Measurements from ENCODE around the gene WDR45.
A peak's percentile ranks its signal among the peaks of the same experiment; 100 is the strongest.

WDR45 gene

DNA sequence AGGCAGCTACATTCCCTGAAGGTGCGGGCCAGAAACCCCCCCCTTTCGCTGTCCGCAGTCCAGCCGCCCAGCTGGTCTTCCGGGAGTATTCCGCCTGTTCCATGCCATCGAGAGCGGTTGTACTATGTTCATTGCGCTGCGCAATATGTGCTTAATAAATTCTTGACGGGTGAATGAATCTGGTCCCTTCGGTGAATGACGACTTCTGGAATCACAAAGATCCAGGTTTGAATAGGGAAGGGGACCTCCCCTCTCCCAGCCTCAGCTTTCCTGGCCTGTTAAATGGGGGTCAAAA is 35.8 kb downstream of the WDR45 start:
- Histone ChIP-seq H3K36me3 (ENCODE audit: control insufficient read depth, insufficient read depth, low read length) (no peaks in the 10 kb centered on the region), H3K4me3 (ENCODE audit: low read depth, low read length) (peak overlapping the region; percentile 22), H3K4me2 (ENCODE audit: low read length) (peak overlapping the region; percentile 22), H3K27me3 (ENCODE audit: control insufficient read depth, insufficient read depth, low read length) (no peaks in the 10 kb centered on the region), H3K27ac (peak overlapping the region; percentile 30), H3K9me3 (ENCODE audit: control insufficient read depth, low read length) (no peaks in the 10 kb centered on the region), H3K4me1 (peaks cover 2% of the 10 kb centered on the region), H3K79me2 (peaks cover 5% of the 10 kb centered on the region), H2AFZ (peak overlapping the region; percentile 54), H3K9ac (no peak overlapping the region)
- no peak for TF ChIP-seq CTCF (IDR thresholded peaks at IDR 0.05)

- peak within 1 kb of the TSS; percentile 79 for H2AFZ ChIP-seq
- peaks cover 3% of the 10 kb centered on the region for H3K4me1 ChIP-seq
- peak within 1 kb of the TSS; percentile 96 for H3K27ac ChIP-seq
- H3K27me3 ChIP-seq (ENCODE audit: control insufficient read depth, insufficient read depth, low read length), result no peaks in the 10 kb centered on the region
- peak within 1 kb of the TSS; percentile 91 for H3K4me3 ChIP-seq (ENCODE audit: low read depth, low read length)
- H3K36me3 ChIP-seq (ENCODE audit: control insufficient read depth, insufficient read depth, low read length), result no peaks in the 10 kb centered on the region
- peak within 1 kb of the TSS; percentile 81 for H3K4me2 ChIP-seq (ENCODE audit: low read length)
- H3K9me3 ChIP-seq (ENCODE audit: control insufficient read depth, low read length), result no peaks in the 10 kb centered on the region
- peak within 1 kb of the TSS; percentile 91 for H3K9ac ChIP-seq
- H3K79me2 ChIP-seq, result peaks cover 8% of the 10 kb centered on the region
- peak; percentile 67 for TF ChIP-seq CTCF (IDR thresholded peaks at IDR 0.05)
Observed at GRCh38 chrX:49043220-49043986, 36.3 kb downstream of the WDR45 start, which contains the start of gene TFE3. TFE3 (minus strand) TSS chrX:49043357; CDS start chrX:49043226, 131 bp downstream.

DNA sequence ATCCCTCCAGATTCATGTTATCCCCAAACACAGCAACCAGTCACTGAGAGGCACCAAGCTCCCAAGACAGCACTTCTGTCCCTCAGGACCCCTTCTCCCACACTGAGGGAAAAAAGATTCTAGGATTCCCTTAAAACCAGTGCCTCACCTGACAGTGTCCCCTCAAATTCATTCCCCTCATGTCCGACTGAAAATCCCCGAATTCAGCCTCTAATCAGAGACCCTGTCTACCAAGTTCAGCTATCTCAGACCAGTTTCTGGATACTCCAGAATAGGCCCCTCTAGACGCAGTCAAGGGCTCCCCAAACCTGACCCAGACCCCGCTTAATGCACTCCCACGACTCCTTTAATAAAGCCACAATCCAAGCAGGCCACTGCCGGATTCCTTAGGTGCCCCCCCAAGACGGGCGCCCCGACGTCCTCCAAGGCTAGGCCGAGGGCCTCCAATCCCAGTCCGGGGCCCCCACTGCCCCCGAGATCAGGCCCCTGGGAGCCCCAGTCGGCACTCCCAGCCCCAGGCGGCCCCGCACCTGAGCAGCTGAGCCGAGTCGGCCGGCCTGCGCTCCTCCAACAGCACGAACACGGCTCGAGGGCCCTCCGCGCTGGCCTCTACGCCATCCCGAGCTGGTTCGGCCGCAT is 37.0 kb downstream of the WDR45 start:
- peak overlapping the region; percentile 91 for H3K4me3 ChIP-seq (ENCODE audit: low read depth, low read length)
- H3K36me3 ChIP-seq (ENCODE audit: control insufficient read depth, insufficient read depth, low read length), result no peaks in the 10 kb centered on the region
- peak overlapping the region; percentile 91 for H3K9ac ChIP-seq
- H3K4me1 ChIP-seq, result peaks cover 3% of the 10 kb centered on the region
- no peaks in the 10 kb centered on the region for H3K9me3 ChIP-seq (ENCODE audit: control insufficient read depth, low read length)
- no peaks in the 10 kb centered on the region for H3K27me3 ChIP-seq (ENCODE audit: control insufficient read depth, insufficient read depth, low read length)
- peak overlapping the region; percentile 79 for H2AFZ ChIP-seq
- peak overlapping the region; percentile 81 for H3K4me2 ChIP-seq (ENCODE audit: low read length)
- peaks cover 8% of the 10 kb centered on the region for H3K79me2 ChIP-seq
- no peak for TF ChIP-seq CTCF (IDR thresholded peaks at IDR 0.05)
- peak overlapping the region; percentile 96 for H3K27ac ChIP-seq

DNA sequence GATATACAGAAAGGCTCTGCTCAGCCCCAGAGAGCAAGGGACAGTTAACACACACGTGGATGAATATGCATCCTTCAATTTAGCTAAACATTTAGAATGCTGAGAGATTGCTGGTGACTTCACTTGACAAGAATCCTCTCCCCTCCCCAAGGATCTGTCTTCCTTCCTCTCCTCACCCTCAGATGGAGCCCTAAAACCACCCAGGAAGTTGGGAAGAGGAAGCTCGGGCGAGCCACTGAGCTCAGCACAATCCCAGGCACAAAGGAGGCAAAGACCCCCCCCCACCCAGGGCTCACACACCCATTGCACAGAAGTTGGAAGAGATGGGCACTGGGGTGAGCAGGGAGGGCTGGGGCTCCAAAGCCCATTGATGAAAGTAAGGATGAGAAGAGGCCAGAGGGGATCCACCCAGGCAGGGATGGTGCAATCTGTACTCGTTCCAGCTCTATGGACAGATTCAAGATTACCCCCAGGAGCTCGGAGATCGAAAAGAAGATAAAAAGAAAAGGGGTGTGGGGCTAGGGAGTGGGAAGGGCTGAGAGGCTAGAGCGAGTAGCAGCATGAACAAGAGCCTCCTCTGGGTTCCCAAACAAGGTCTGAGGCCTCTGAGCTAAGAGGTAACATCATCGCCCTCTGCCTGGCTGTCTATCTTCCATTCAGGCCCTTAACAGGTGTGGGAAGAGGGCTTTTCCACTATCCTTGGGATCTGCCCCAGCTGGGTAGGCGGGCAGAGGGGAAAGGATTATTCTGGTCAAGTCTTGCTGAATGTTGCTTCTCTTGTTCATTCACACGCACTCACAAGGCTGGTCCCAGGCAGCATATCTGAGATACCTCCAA is 37.7 kb downstream of the WDR45 start:
- Histone ChIP-seq H3K9ac (peak overlapping the region; percentile 91), H3K4me3 (ENCODE audit: low read depth, low read length) (peak overlapping the region; percentile 91)
- TF ChIP-seq CTCF (IDR thresholded peaks at IDR 0.05), result no peak

More for the DNA sequence above, 37.7 kb downstream of the WDR45 start:
- Histone ChIP-seq H3K79me2 (peaks cover 8% of the 10 kb centered on the region), H3K27ac (peak overlapping the region; percentile 96), H2AFZ (no peak overlapping the region), H3K36me3 (ENCODE audit: control insufficient read depth, insufficient read depth, low read length) (no peaks in the 10 kb centered on the region), H3K4me1 (peaks cover 3% of the 10 kb centered on the region), H3K27me3 (ENCODE audit: control insufficient read depth, insufficient read depth, low read length) (no peaks in the 10 kb centered on the region), H3K9me3 (ENCODE audit: control insufficient read depth, low read length) (no peaks in the 10 kb centered on the region), H3K4me2 (ENCODE audit: low read length) (peak overlapping the region; percentile 81)
